AG09319 (cell line): ENCODE results near the gene PBXIP1.

ENCODE experiments used
- DNase-seq: peaks from one replicate; pipeline ENCODE4 v3.0.0-alpha.2; 2010; ENCODE audit warnings: low read depth; ENCODE audit errors: extremely low read depth
- CTCF ChIP-seq: IDR thresholded peaks from 2 replicates; pipeline ENCODE4 v1.5.1; 2011; ENCODE audit warnings: low read depth, mild to moderate bottlenecking, inconsistent platforms, low read length, moderate library complexity

The PBXIP1 gene

DNA sequence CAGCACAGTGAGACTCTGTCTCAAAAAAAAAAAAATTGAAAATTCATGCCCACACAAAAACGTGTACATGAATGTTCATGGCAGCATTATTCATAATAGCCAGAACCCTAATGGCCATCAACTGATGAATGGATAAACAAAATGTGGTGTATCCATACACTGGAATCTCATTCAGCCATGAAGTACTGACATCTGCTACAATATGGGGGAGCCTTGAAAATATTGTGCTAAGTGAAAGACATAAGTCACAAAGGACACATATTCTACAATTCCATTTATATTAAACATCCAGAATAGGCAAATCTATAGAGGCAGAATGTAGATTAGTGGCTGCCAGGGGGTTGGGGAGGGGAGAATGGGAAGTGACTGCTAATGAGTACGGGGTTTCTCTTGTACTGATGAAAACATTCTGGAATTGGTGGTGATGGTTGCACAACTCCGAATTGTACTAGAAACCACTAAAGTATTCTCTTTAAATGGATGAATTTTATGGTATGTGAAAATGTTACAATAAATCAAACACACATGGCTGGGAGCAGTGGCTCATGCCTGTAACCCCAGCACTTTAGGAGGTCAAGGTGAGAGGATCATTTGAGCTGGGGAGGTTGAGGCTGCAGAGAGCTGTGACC is 52.8 kb downstream of the PBXIP1 start:
- TF ChIP-seq CTCF, result no peak
- DNase-seq, result no peak

- no peak for TF ChIP-seq CTCF
- DNase-seq, result no peak
Measured at GRCh38 chr1:154901591-154901990, 54.3 kb downstream of the PBXIP1 start.

DNA sequence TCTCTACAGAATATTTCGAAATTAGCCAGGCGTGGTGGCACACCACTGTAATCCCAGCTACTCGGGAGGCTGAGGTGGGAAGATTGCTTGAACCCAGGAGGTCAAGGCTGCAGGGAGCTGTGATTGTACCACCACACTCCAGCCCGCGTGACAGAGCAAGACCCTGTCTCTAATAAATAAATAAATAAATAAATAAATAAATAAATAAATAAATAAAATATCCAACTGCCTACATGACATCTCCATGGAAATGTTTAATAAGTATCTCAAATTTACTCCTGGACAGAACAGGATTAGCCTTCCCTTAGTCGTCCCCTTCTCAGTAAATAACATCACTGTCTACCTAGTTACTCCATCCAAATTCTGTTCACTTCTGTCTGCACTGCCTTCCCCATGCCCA is 56.9 kb downstream of the PBXIP1 start:
- TF ChIP-seq CTCF, result no peak
- DNase-seq, result no peak

- TF ChIP-seq CTCF, result no peak
- DNase-seq, result no peak
Measured at GRCh38 chr1:154896771-154897286, 59.1 kb downstream of the PBXIP1 start.

DNA sequence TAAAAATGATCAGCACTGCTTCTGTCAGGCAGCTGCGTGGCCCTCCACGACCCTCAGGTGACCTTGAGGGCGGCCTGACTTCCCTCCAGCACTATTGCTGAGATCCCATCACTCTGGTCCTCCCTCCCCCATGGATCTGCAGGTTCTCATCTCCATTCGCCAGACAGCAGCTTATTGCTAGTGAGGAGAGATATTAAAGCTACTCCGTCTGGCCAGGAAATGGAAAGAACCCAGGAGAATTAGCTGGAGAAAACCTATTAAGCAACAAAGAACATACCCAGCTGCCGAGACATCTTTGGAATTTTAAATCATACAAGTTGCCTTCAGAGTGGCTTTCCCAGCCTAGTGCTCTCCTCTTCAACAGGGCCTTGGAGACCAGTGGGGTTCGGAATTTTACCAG is 60.1 kb downstream of the PBXIP1 start:
- TF ChIP-seq CTCF, result no peak
- DNase-seq, result no peak
